Muscle layer of duodenum (tissue), 2 donors: ENCODE data around the gene USP21.

Experiments used
- H3K27ac ChIP-seq: one replicate; pipeline ENCODE4 v1.7.0; 2013; ENCODE audit warnings: mild to moderate bottlenecking, low read length
- H3K27me3 ChIP-seq: one replicate; pipeline ENCODE4 v1.7.0; 2013; ENCODE audit warnings: low read depth, mild to moderate bottlenecking, control low read depth, low read length
- H3K36me3 ChIP-seq, 2 donors: one replicate each; pipeline ENCODE4 v1.7.0; 2013; ENCODE audit warnings: low read length in 2 of 2, control low read depth in 1 of 2, mild to moderate bottlenecking in 1 of 2; ENCODE audit not compliant: insufficient read depth in 2 of 2, control insufficient read depth in 1 of 2
- H3K4me1 ChIP-seq, 2 donors: one replicate each; pipeline ENCODE4 v1.7.0; 2013; ENCODE audit warnings: low read length in 2 of 2, mild to moderate bottlenecking in 2 of 2, control low read depth in 1 of 2, moderate library complexity in 1 of 2; ENCODE audit not compliant: insufficient read depth in 2 of 2, control insufficient read depth in 1 of 2
- H3K4me3 ChIP-seq, 2 donors: one replicate each; pipeline ENCODE4 v1.7.0; 2013; ENCODE audit warnings: low read length in 2 of 2, low read depth in 1 of 2, mild to moderate bottlenecking in 1 of 2
- H3K9me3 ChIP-seq, 2 donors: one replicate each; pipeline ENCODE4 v1.7.0; 2013; ENCODE audit warnings: low read length in 2 of 2, control low read depth in 1 of 2, mild to moderate bottlenecking in 1 of 2; ENCODE audit not compliant: control insufficient read depth in 1 of 2
- donor health status: healthy.

Gene USP21

DNA sequence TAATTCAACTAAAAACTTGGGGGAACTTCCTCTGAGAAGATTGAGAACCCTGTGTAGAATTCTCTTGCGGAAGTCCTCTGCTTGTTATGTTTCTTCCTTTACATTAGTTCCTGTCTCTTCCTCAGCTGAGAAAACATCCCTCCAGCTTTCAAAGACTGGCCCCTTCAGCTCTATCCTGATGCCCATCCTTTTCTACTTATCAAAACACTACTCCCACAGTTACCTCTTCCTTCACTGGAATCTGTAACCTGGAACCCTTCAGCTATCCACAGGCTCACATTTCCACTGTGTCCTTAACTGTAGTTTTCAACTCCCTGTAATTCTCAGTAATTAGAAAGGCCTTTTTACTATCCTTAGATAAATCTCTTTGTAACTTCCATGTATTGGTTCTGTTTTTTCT is 20.9 kb upstream of the USP21 start:
- H3K9me3 ChIP-seq, result no peaks in the 10 kb centered on the region
- H3K4me1 ChIP-seq, result peaks cover 0 to 24% of the 10 kb centered on the region in 2 donors
- H3K36me3 ChIP-seq, result no peaks in the 10 kb centered on the region
- no peak overlapping the region for H3K4me3 ChIP-seq
- no peaks in the 10 kb centered on the region for H3K27me3 ChIP-seq
- H3K27ac ChIP-seq, result no peak overlapping the region

DNA sequence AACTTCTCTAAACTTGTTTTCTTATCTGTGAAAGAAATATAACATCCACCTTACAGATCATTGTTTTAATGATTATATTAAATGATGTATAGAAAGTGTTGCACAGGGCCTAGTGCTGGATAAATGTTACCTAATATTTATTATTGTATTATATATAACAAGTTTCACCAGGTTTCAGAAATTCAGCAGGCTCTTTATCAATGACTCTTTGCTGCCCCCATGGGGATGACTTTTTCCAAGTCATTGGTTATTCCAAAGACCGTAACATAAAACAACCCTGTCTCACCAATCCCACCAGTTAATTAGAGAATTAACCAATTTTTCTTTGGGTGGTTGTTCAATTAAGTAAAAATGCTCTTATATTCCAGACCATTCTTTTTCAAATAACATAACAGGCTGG is 19.5 kb upstream of the USP21 start:
- Histone ChIP-seq H3K4me1 (peaks cover 0 to 15% of the 10 kb centered on the region in 2 donors), H3K27ac (no peak overlapping the region), H3K4me3 (no peak overlapping the region)

DNA sequence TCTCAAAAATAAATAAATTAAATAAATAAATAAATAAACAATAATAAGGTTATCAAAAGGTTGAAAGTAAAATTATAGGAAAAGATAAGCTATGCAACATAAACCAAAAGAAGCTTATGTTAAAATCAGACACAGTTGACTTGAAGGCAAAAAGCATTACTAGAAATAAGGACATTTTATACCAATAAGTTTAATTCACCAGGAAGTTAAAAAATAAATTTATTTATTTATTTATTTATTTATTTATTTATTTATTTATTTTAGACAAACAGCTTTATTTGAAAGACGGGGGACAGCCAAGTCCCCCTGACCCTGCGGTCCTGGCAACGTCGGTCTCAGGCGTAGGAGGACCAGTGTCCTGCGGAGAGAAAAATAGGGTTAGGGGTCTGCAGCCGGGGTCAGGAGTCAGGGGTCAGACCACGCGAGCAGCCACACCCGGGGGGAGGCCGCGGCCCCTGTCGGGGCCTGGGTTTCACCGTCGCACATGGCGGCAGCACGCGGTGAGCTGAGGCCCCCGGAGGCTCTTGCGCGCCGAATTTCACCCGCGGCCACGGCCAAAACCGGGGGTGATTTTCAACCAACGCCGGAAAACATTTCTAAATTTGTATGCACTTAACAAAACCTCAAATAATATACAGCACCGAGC is 18.4 kb upstream of the USP21 start:
- no peaks in the 10 kb centered on the region for H3K9me3 ChIP-seq
- no peaks in the 10 kb centered on the region for H3K27me3 ChIP-seq
- H3K4me3 ChIP-seq, result no peak overlapping the region
- H3K27ac ChIP-seq, result no peak overlapping the region
- no peaks in the 10 kb centered on the region for H3K36me3 ChIP-seq
- peaks cover 0 to 13% of the 10 kb centered on the region in 2 donors for H3K4me1 ChIP-seq

More for the DNA sequence above, 19.5 kb upstream of the USP21 start:
- H3K27me3 ChIP-seq, result no peaks in the 10 kb centered on the region
- no peaks in the 10 kb centered on the region for H3K36me3 ChIP-seq
- no peaks in the 10 kb centered on the region for H3K9me3 ChIP-seq

DNA sequence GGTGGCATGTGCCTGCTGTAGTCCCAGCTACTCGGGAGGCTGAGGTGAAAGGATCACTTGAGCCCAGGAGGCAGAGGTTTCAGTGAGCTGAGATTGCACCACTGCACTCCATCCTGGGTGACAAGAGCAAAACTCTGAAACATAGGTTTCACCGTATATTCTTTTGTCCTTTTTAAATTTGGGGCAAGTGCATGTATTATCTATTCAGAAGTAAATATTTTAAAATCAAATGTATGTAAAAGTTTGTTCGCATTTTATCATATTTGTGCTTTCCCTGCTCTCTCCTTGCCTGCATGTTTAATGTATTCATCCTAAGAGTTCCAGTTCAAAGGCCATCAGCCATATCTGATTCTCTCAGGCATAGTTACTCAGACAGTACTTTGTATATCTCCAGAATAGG is 13.5 kb upstream of the USP21 start:
- Histone ChIP-seq H3K9me3 (no peaks in the 10 kb centered on the region), H3K27ac (no peak overlapping the region), H3K27me3 (no peaks in the 10 kb centered on the region), H3K4me3 (no peak overlapping the region), H3K4me1 (no peaks in the 10 kb centered on the region), H3K36me3 (no peaks in the 10 kb centered on the region)

DNA sequence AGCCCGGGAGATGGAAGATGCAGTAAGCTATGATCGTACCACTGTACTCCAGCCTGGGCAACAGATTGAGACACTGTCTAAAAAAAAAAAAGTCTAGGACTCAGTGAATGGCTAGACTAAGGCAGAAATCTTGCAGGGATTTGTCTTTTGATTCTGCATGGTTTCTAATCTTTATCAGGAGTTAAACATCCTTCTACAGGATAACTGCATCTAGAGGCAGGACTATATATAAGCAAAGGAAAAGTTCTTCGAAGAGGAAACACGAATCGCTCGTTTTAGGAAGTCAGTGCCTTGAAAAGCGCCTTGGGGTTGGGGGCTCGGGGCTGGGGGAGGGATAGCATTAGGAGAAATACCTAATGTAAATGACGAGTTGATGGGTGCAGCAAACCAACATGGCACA is 6.1 kb upstream of the USP21 start:
- peak overlapping the region; percentile 99 for H3K27ac ChIP-seq

DNA sequence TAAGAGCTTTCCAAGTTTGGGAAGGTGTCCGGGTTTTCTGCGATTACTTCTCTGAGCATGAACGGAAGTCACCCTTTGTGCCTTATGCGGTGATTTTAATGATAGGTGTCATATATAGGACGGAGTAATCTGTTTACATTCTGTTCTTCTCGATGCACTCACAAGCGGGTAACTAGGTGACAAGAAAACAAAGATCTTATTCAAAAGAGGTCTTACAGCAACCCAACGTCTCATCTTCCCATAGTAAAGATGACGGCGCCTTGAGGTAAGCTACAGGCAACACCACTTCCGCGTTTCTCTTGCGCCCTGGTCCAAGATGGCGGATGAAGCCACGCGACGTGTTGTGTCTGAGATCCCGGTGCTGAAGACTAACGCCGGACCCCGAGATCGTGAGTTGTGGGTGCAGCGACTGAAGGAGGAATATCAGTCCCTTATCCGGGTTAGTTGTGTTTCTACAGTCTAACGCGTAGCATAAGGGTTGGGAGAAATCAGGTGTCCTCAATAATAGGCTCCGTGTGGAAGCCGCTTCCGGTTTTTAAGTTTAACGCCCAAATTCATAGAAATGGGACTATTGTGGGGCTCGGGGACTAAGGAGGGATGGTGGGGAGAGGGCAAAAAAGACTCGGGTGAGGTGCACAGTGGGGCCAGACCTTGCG is 5.5 kb upstream of the USP21 start, which contains the start of gene UFC1:
TSS of gene UFC1 (plus strand) at position 297 of the 656 bp plus-strand sequence. CDS start at position 317, 20 bp downstream.
- peaks cover 10 to 22% of the 10 kb centered on the region in 2 donors for H3K36me3 ChIP-seq
- no peaks in the 10 kb centered on the region for H3K9me3 ChIP-seq
- H3K27me3 ChIP-seq, result no peaks in the 10 kb centered on the region
- H3K27ac ChIP-seq, result peak within 1 kb of the TSS; percentile 99
- H3K4me3 ChIP-seq, result peak within 1 kb of the TSS; percentile 75 to 99
- H3K4me1 ChIP-seq, result peaks cover 0 to 17% of the 10 kb centered on the region in 2 donors

More for the DNA sequence above, 6.1 kb upstream of the USP21 start:
- Histone ChIP-seq H3K36me3 (peaks cover 10 to 18% of the 10 kb centered on the region in 2 donors), H3K4me1 (peaks cover 0 to 14% of the 10 kb centered on the region in 2 donors), H3K4me3 (peak overlapping the region; percentile 75 to 99), H3K9me3 (no peaks in the 10 kb centered on the region), H3K27me3 (no peaks in the 10 kb centered on the region)

DNA sequence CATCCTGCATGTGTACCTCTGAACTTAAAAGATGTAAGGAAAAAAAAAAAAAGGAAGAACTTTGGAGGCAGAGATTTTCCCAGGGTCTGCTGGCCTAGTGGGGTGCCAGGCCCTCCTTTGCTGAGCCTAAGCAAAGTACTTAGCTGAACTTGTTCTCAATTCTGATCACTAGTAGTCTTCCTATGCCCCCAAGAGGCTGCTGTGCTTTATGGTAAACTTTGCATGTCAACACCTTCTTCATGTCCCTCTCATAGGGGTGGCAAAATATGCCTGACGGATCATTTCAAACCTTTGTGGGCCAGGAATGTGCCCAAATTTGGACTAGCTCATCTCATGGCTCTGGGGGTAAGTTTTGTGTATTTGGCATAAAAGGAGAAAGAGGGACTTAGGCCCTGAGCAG is 1.4 kb upstream of the USP21 start:
- Histone ChIP-seq H3K36me3 (peaks cover 28 to 39% of the 10 kb centered on the region in 2 donors), H3K9me3 (no peaks in the 10 kb centered on the region), H3K27me3 (no peaks in the 10 kb centered on the region), H3K27ac (no peak overlapping the region), H3K4me1 (peaks cover 0 to 45% of the 10 kb centered on the region in 2 donors), H3K4me3 (no peak overlapping the region)

DNA sequence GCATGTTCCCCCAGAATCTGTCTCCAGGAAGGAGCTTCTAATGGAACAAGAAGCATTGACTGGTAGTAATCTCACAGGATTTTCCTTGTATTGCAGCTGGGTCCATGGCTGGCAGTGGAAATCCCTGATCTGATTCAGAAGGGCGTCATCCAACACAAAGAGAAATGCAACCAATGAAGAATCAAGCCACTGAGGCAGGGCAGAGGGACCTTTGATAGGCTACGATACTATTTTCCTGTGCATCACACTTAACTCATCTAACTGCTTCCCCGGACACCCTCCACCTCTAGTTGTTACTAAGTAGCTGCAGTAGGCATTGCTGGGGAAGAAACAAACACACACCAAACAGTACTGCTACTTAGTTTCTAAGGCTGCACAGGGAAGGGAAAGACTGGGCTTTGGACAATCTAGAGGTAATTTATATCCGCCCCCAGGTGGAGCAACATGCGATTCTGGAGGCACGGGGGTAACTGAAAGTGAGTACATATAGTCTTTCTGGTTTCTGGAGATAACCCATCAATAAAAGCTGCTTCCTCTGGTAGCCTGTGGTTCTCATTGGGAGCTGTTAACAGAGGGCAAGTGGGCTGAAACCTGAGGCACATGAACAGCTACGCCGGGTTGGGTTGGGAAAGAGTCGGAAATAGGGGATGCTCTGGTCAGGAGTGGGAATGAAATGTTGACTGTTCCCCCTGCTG is 837 bp upstream of the USP21 start:
- H3K4me3 ChIP-seq, result peak overlapping the region; percentile 90 to 91
- no peaks in the 10 kb centered on the region for H3K27me3 ChIP-seq
- peaks cover 34 to 45% of the 10 kb centered on the region in 2 donors for H3K36me3 ChIP-seq
- no peaks in the 10 kb centered on the region for H3K9me3 ChIP-seq
- peaks cover 0 to 42% of the 10 kb centered on the region in 2 donors for H3K4me1 ChIP-seq
- peak overlapping the region; percentile 78 for H3K27ac ChIP-seq

DNA sequence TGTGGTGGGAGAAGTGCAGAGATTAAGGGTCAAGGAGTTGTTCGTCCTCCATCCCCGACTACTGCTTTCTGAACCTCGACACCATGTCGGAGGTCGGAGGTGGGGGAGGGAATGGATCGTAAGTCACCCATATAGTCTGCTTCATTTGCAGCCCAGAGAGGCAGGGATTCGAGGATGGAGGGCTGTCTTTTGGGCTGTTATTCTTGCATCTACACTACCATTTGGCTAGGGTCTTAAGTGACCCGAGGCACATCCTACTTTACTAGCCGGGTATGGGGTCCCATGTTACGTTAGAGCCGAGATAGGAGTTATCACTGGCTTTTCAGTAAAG is 578 bp downstream of the USP21 start:
- no peaks in the 10 kb centered on the region for H3K9me3 ChIP-seq
- H3K4me3 ChIP-seq, result peak overlapping the region; percentile 90 to 91
- peaks cover 34 to 48% of the 10 kb centered on the region in 2 donors for H3K36me3 ChIP-seq
- H3K27me3 ChIP-seq, result no peaks in the 10 kb centered on the region
- H3K4me1 ChIP-seq, result peaks cover under 1 to 38% of the 10 kb centered on the region in 2 donors
- peak overlapping the region; percentile 78 for H3K27ac ChIP-seq

DNA sequence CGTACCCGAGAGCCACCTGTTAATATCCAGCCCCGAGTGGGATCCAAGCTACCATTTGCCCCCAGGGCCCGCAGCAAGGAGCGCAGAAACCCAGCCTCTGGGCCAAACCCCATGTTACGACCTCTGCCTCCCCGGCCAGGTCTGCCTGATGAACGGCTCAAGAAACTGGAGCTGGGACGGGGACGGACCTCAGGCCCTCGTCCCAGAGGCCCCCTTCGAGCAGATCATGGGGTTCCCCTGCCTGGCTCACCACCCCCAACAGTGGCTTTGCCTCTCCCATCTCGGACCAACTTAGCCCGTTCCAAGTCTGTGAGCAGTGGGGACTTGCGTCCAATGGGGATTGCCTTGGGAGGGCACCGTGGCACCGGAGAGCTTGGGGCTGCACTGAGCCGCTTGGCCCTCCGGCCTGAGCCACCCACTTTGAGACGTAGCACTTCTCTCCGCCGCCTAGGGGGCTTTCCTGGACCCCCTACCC is 1.4 kb downstream of the USP21 start:
- peaks cover 4 to 41% of the 10 kb centered on the region in 2 donors for H3K4me1 ChIP-seq
- H3K4me3 ChIP-seq, result peak overlapping the region in 1 of 2 donors; percentile 90
- peaks cover 34 to 51% of the 10 kb centered on the region in 2 donors for H3K36me3 ChIP-seq
- H3K9me3 ChIP-seq, result no peaks in the 10 kb centered on the region
- H3K27me3 ChIP-seq, result no peaks in the 10 kb centered on the region
- H3K27ac ChIP-seq, result no peak overlapping the region

DNA sequence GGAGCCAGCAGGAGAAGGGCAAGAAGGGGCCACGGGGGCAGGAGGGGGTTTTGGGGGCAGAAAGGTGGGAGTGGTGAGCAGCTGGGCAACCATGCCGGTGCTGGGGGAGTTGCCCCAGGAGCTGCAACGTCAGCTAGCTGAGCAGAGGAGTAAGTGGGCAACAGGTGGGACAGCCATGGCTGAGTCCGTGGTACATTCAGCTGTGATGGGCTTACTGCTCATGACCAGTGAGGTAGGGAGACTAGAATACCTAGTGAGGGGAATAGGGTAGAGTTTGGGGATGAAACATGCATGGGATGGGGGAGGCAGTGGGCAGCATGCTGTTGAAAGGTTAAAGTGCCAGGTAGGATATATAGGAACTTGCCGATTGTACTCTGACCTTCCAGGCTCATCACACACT is 2.4 kb downstream of the USP21 start:
- H3K36me3 ChIP-seq, result peaks cover 34 to 51% of the 10 kb centered on the region in 2 donors
- no peaks in the 10 kb centered on the region for H3K9me3 ChIP-seq
- H3K4me1 ChIP-seq, result peaks cover 4 to 42% of the 10 kb centered on the region in 2 donors
- no peak overlapping the region for H3K27ac ChIP-seq
- no peaks in the 10 kb centered on the region for H3K27me3 ChIP-seq
- no peak overlapping the region for H3K4me3 ChIP-seq
